Measurements from ENCODE around the gene TBC1D22B. TPM values are rescaled to one million over a fixed set of nuclear protein-coding genes. Genes with fewer than 3 reads are reported as not detected.
"Not testable (repeated sequence)": the region's sequence is repeated elsewhere in the genome, so short reads cannot be mapped to it uniquely, and the experiment has no call there.

TBC1D22B gene
- polyA plus RNA-seq, 1 of the 3 experiments (the other 2 are of a cell fraction): 5.3 TPM

- TF ChIP-seq, protein P1, sequence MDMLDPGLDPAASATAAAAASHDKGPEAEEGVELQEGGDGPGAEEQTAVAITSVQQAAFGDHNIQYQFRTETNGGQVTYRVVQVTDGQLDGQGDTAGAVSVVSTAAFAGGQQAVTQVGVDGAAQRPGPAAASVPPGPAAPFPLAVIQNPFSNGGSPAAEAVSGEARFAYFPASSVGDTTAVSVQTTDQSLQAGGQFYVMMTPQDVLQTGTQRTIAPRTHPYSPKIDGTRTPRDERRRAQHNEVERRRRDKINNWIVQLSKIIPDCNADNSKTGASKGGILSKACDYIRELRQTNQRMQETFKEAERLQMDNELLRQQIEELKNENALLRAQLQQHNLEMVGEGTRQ (IDR thresholded peaks at IDR 0.05; ENCODE audit: borderline replicate concordance, low read depth, low read length): no peak
- TF ChIP-seq RXRA (IDR thresholded peaks at IDR 0.05; ENCODE audit: borderline replicate concordance, low read depth): no peak
- no peak for TF ChIP-seq TEAD4 (IDR thresholded peaks at IDR 0.05; ENCODE audit: borderline replicate concordance, insufficient read depth)
These were observed 86.7 kb downstream of the TBC1D22B start (continued) for GRCh38 chr6:37344308-37344707.

DNA sequence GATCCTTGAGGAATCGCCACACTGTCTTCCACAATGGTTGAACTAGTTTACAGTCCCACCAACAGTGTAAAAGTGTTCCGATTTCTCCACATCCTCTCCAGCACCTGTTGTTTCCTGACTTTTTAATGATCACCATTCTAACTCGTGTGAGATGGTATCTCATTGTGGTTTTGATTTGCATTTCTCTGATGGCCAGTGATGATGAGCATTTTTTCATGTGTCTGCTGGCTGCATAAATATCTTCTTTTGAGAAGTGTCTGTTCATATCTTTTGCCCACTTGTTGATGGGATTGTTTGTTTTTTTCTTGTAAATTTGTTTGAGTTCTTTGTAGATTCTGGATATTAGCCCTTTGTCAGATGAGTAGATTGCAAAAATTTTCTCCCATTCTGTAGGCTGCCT lies 88.2 kb downstream of the TBC1D22B start:
- H3K4me3 ChIP-seq (ENCODE audit: low read depth in 2 of 2, low read length in 1 of 2); H4K20me1 ChIP-seq (ENCODE audit: insufficient read depth); H2AFZ ChIP-seq (ENCODE audit: low read depth); H3K4me2 ChIP-seq; H3K9ac ChIP-seq; DNase-seq; POLR2A ChIA-PET; H3K9me2 ChIP-seq; H3K27ac ChIP-seq (ENCODE audit: low read depth in 2 of 2, low read length in 1 of 2); CTCF ChIA-PET; H3K27me3 ChIP-seq (ENCODE audit: insufficient read depth); H3F3A ChIP-seq (replicated peaks; ENCODE audit: insufficient read depth); H3K9me3 ChIP-seq; H3K79me2 ChIP-seq (ENCODE audit: insufficient read depth); H3K4me1 ChIP-seq (ENCODE audit: control insufficient read depth in 1 of 2, insufficient read depth in 2 of 2, low read depth in 1 of 2, low read length in 1 of 2); H3K36me3 ChIP-seq (replicated peaks in 1 of 2; ENCODE audit: control insufficient read depth in 1 of 2, insufficient read depth in 2 of 2, low read length in 1 of 2): not testable (repeated sequence)
- WGBS (ENCODE audit: low lambda C conversion rate): 42% methylated on average over 3 of the region's 3 CpGs

DNA sequence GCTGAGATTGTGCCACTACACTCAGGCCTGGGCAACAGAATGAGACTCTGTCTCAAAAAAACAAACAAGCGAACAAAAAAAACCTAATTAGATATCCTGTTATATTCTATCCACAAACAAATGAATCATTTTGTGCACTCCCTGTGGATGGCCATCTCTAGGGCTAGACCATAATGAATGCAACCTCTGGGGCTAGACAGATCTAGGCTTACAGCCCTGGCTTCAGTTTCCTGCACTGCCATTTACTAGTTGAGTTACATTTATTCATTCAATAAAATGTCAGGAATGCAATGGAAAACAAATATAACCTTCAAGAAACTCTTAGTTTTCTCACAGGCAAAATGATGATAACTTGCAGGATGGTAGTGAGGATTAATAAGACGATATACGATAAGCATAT lies 89.6 kb downstream of the TBC1D22B start:
- H3F3A ChIP-seq (replicated peaks; ENCODE audit: insufficient read depth): no peaks in the 10 kb centered on the region
- no peaks in the 10 kb centered on the region for H3K9me3 ChIP-seq
- H4K20me1 ChIP-seq (ENCODE audit: insufficient read depth): no peaks in the 10 kb centered on the region
- no peaks in the 10 kb centered on the region for H3K36me3 ChIP-seq (replicated peaks in 1 of 2; ENCODE audit: control insufficient read depth in 1 of 2, insufficient read depth in 2 of 2, low read length in 1 of 2)
- H3K4me2 ChIP-seq: no peak overlapping the region
- WGBS (ENCODE audit: low lambda C conversion rate): 76% methylated on average over 3 of the region's 3 CpGs
- H3K27ac ChIP-seq (ENCODE audit: low read depth in 2 of 2, low read length in 1 of 2): no peak overlapping the region
- no peaks in the 10 kb centered on the region; the same call in 1 of the 2 replicates for H3K27me3 ChIP-seq (ENCODE audit: insufficient read depth)
- POLR2A ChIA-PET: no interaction called here
- H2AFZ ChIP-seq (ENCODE audit: low read depth): no peak overlapping the region
- no peak for DNase-seq
- H3K79me2 ChIP-seq (ENCODE audit: insufficient read depth): no peaks in the 10 kb centered on the region
- CTCF ChIA-PET: no interaction called here
- no peak overlapping the region for H3K4me3 ChIP-seq (ENCODE audit: low read depth in 2 of 2, low read length in 1 of 2)
- TF ChIP-seq POLR2AphosphoS5 (IDR thresholded peaks at IDR 0.05; ENCODE audit: low read depth, low read length): no peak
- TF ChIP-seq FOXM1 (IDR thresholded peaks at IDR 0.05; ENCODE audit: low read depth): no peak
- no peak for TF ChIP-seq CHD2 (IDR thresholded peaks at IDR 0.05; ENCODE audit: low read length, partially characterized antibody)
- TF ChIP-seq, protein P2, sequence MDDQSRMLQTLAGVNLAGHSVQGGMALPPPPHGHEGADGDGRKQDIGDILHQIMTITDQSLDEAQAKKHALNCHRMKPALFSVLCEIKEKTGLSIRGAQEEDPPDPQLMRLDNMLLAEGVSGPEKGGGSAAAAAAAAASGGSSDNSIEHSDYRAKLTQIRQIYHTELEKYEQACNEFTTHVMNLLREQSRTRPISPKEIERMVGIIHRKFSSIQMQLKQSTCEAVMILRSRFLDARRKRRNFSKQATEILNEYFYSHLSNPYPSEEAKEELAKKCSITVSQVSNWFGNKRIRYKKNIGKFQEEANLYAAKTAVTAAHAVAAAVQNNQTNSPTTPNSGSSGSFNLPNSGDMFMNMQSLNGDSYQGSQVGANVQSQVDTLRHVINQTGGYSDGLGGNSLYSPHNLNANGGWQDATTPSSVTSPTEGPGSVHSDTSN (IDR thresholded peaks at IDR 0.05): no peak
- no peak for TF ChIP-seq RFX5 (IDR thresholded peaks at IDR 0.05; ENCODE audit: low read length)
- no peak for TF ChIP-seq EZH2phosphoT487 (IDR thresholded peaks at IDR 0.05; ENCODE audit: borderline replicate concordance, low read depth)
- H3K9me2 ChIP-seq: no peaks in the 10 kb centered on the region
- no peak overlapping the region for H3K9ac ChIP-seq
- no peaks in the 10 kb centered on the region for H3K4me1 ChIP-seq (ENCODE audit: control insufficient read depth in 1 of 2, insufficient read depth in 2 of 2, low read depth in 1 of 2, low read length in 1 of 2)
